ENCODE measurements around the gene MYO7B.

Gene MYO7B

DNA sequence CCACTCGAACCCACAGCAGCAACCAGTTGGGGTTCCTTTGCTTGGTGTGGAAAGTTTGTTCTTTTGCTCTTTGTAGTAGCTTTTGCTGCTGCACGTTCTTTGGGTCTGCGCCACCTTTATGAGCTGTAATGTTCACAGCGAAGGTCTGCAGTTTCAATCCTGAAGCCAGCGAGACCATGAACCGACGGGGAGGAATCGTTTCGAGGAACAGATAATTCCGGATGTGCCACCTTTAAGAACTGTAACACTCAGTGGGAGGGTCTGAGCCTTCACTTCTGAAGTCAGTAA, 124.8 kb downstream of the MYO7B start:
- DNase-seq (ENCODE audit: low read depth): no peak
- H3K4me3 ChIP-seq (ENCODE audit: low read depth, low read length): no peak overlapping the region
- TF ChIP-seq, protein P1, sequence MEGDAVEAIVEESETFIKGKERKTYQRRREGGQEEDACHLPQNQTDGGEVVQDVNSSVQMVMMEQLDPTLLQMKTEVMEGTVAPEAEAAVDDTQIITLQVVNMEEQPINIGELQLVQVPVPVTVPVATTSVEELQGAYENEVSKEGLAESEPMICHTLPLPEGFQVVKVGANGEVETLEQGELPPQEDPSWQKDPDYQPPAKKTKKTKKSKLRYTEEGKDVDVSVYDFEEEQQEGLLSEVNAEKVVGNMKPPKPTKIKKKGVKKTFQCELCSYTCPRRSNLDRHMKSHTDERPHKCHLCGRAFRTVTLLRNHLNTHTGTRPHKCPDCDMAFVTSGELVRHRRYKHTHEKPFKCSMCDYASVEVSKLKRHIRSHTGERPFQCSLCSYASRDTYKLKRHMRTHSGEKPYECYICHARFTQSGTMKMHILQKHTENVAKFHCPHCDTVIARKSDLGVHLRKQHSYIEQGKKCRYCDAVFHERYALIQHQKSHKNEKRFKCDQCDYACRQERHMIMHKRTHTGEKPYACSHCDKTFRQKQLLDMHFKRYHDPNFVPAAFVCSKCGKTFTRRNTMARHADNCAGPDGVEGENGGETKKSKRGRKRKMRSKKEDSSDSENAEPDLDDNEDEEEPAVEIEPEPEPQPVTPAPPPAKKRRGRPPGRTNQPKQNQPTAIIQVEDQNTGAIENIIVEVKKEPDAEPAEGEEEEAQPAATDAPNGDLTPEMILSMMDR (conservative IDR thresholded peaks at IDR 0.05; ENCODE audit: low read depth, low read length): no peak

DNA sequence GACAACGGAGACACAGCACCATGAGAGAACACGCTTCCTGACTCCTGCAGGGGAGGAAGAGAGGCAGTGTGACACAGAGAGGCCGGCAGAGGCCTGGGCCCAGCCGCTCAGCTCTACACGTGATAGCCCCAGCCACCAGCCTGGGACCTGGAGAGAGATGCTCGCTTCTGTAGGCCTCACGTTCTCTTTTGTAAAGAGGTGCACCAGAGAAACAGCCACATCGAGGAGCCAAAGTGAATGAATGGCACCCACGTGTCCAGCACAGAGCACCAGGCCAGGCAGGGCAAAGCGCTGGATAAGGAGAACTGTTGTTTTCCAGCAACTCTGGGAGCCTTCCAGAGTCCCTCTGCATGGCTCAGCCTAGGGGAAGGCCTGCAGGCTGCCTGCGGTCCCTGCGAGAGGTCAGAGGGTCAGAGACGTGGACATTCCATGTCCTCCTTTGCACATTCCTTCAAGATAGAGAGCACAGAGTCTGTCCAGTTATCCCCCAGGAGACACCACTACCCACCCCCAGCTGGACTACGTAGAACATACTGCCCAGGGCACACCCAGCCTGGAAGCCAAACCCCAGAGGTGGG, 125.7 kb downstream of the MYO7B start:
- no peak overlapping the region for H3K4me3 ChIP-seq (ENCODE audit: low read depth, low read length)
- TF ChIP-seq, protein P1 (conservative IDR thresholded peaks at IDR 0.05; ENCODE audit: low read depth, low read length): no peak
- DNase-seq (ENCODE audit: low read depth): peak; percentile 49

DNA sequence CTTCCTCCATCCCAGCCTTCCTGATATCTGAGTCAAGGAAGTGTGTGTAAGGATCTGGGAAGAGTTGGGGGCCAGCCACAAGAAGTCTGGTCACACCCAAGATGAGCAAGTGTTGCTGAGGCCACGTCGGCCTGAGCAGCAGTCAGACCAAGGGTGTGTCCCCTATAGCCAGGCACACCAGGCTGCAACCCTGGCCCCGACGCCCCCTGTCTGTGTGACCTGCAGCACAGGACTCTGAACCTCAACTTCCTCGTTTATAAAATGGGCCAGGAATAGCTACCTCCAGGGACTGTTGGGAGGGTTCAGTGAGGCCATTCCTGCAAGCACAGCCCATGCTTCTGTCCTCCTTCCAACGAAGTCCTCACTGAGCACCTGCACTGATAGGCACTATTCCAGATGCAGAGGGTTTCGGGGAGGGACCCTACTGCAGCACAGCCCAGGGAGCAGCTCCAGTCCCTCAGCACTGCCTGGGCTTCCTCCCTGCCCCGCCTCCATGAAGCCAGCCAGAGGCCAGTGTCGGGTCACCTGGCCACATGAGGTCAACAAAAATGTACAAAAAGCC, 126.5 kb downstream of the MYO7B start:
- TF ChIP-seq, protein P1 (conservative IDR thresholded peaks at IDR 0.05; ENCODE audit: low read depth, low read length): no peak
- no peak overlapping the region for H3K4me3 ChIP-seq (ENCODE audit: low read depth, low read length)
- no peak for DNase-seq (ENCODE audit: low read depth)

DNA sequence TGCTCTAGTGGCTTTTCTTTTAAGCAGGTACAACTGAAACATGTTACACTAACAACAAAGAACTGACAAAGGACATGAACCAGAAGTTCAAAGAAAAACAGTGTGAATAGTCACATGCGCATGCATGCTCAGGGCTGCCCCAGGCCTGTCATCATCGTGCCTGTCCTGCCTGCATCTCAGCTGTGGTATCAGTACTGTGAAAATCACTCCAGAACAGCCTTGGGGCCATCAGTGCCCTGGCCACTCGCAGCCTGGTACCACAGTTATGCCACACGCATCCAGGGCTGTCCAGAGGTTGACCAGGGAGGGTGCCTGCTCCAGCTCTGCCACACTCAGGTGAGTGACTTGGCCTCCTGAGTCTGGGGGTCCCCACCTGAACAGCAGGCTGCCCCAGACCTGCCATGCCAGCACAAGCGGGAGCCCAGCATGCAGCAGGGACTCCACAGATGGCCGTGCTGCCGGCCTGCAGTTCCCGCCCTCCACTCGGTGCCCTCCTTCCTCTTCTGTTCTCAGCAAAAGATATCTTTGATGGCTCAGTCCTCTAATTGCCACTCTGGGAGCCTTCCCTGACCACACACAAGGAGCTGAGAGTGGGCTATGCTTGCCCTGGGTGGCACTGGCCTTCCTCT, 127.6 kb downstream of the MYO7B start:
- TF ChIP-seq, protein P1 (conservative IDR thresholded peaks at IDR 0.05; ENCODE audit: low read depth, low read length): no peak

DNA sequence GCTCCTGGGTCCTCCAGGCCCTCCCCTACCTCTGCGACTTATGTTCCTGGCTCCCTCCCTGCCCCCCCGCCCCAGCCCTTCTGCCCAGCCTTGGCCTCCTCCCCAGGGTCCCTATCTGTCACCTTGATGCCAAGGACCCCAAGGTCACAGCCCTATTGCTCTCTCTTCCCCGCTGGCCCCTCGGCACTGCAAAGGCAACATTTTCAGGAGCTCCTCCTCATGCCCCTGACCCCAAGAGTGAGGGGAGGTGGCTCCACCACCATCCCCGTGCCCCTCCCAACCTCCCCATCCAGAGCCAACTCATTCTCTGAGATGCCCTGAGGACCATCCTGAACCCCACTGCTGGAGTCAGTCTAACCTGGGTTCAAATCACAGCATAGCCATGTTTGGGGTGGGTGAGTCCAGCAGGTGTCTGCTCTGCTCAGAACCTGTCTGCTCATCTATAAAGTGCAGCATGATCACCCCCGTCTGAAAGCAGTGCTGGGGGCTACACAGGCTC, 128.1 kb downstream of the MYO7B start:
- H3K4me3 ChIP-seq (ENCODE audit: low read depth, low read length): no peak overlapping the region
- no peak for DNase-seq (ENCODE audit: low read depth)

More for the DNA sequence above, 127.6 kb downstream of the MYO7B start:
- no peak overlapping the region for H3K4me3 ChIP-seq (ENCODE audit: low read depth, low read length)
- no peak for DNase-seq (ENCODE audit: low read depth)

DNA sequence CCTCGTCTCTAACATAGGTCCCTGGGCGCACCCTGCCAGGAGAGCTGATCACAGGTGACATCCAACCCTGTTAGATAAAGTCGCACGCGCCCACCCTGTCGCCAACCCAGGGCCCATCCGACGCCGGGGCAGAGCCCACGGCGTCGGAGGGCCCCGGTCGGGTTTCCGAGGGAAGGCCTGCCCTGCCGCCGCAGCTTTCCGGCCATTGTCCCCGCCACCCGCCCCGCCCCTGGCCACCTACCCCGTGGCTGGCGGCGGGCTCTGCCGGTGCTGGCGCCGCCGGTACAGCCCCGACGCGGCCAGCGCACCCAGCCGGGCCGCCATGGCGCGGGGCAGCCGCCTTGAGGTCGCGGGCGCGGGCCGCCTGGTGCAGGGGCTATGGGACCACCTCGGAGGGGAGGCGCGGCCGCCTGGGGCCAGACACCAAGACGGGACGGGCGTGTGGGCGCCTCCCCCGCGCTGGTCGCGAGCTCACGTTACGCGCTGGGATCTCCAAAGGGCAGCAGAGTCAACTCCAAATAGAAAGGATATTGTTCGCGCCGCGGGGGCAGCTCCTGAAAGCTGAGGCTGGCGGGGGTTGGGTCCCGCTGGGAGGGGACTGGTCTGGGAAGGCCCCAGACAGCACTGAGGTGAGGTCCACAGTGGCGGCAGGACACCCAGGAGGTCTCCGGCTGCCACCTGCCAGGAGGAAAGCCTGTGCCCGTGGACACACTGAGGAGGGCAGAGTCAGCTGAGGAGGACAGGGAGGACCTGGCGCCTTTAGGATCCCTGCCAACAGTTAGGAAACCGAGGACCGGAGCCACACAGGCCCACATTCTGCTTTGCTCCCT, 128.8 kb downstream of the MYO7B start:
- TF ChIP-seq, protein P1 (conservative IDR thresholded peaks at IDR 0.05; ENCODE audit: low read depth, low read length): no peak
- DNase-seq (ENCODE audit: low read depth): no peak
- peak overlapping the region; percentile 28 for H3K4me3 ChIP-seq (ENCODE audit: low read depth, low read length)

More for the DNA sequence above, 128.1 kb downstream of the MYO7B start:
- TF ChIP-seq, protein P1 (conservative IDR thresholded peaks at IDR 0.05; ENCODE audit: low read depth, low read length): no peak

Data from choroid plexus epithelial cell (primary cell).